Fibroblast of lung (primary cell): Measurements from ENCODE around the gene DEFB124.

Experiments used
- EZH2 ChIP-seq: IDR thresholded peaks from 2 replicates; pipeline ENCODE4 v1.5.1; 2012; ENCODE audit warnings: low read length, control low read depth, mild to moderate bottlenecking; ENCODE audit errors: missing control alignments
- TF ChIP-seq, protein P1 (sequence below), 2 donors: IDR thresholded peaks in 1 of 2; conservative IDR thresholded peaks in 1 of 2; 1 replicate in 1 of 2; 2 replicates in 1 of 2; pipeline ENCODE4 v1.5.1; 2011 to 2012; ENCODE audit warnings: low read length in 2 of 2, control low read depth in 1 of 2, inconsistent platforms in 1 of 2, low read depth in 1 of 2, mild to moderate bottlenecking in 1 of 2

DNA sequence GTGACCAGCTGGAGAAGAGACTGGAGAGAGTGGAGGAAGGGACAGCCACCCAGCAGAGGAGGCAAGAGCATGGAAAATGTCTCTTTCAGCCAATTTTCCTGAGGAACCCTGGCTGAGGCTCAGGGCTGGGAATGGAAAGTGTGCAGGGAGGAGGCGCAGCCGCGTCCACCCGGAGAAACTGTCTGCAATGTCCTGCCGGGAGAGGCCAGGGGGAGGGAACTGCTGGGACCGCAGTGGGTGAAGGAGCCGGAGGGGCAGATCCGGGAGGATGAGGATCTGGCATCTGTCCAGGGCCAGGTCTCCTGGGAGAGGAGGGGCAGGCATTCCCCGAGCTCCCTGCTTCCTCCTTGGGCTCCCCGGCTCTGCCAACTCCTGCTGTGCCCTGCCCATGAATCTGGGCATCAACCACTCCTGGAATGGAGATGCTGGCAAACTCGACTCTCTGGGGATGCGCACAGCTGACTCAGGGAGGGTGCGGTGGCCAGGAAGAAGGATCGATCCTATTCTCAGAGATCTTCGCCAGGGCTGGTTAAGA, 21.9 kb upstream of the DEFB124 start:
- TF ChIP-seq, protein P1, sequence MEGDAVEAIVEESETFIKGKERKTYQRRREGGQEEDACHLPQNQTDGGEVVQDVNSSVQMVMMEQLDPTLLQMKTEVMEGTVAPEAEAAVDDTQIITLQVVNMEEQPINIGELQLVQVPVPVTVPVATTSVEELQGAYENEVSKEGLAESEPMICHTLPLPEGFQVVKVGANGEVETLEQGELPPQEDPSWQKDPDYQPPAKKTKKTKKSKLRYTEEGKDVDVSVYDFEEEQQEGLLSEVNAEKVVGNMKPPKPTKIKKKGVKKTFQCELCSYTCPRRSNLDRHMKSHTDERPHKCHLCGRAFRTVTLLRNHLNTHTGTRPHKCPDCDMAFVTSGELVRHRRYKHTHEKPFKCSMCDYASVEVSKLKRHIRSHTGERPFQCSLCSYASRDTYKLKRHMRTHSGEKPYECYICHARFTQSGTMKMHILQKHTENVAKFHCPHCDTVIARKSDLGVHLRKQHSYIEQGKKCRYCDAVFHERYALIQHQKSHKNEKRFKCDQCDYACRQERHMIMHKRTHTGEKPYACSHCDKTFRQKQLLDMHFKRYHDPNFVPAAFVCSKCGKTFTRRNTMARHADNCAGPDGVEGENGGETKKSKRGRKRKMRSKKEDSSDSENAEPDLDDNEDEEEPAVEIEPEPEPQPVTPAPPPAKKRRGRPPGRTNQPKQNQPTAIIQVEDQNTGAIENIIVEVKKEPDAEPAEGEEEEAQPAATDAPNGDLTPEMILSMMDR (conservative IDR thresholded peaks at IDR 0.05 in 1 of 2, IDR thresholded peaks at IDR 0.05 in 1 of 2; ENCODE audit: low read depth in 1 of 2, low read length in 2 of 2), result no peak
- TF ChIP-seq EZH2, result no peak
